ENCODE results near the gene PTCH1.
A peak's percentile ranks its signal among the peaks of the same experiment; 100 is the strongest.

The PTCH1 gene

GRCh38 chr9:95516221-95516733, 494 bp downstream of the PTCH1 start:
- H3K4me3 ChIP-seq: peak overlapping the region; percentile 95
- H3K36me3 ChIP-seq (ENCODE audit: insufficient read depth, low read length): no peaks in the 10 kb centered on the region
- no peak for TF ChIP-seq FOXP2 (optimal IDR thresholded peaks at IDR 0.05; ENCODE audit: control extremely low read depth, extremely low read length, insufficient read depth)
- no peak for TF ChIP-seq EZH2 (IDR thresholded peaks at IDR 0.05)
- no peaks in the 10 kb centered on the region for H3K9me3 ChIP-seq (ENCODE audit: low read depth, low read length)
- no peak for DNase-seq (ENCODE audit: low read depth, low spot score)
- peak overlapping the region; percentile 81 for H3K9ac ChIP-seq (ENCODE audit: insufficient read length)
- H3K27ac ChIP-seq: no peak overlapping the region

- no peak overlapping the region for H3K27ac ChIP-seq
- H3K9me3 ChIP-seq (ENCODE audit: low read depth, low read length): no peaks in the 10 kb centered on the region
- no peaks in the 10 kb centered on the region for H3K36me3 ChIP-seq (ENCODE audit: insufficient read depth, low read length)
- TF ChIP-seq POLR2AphosphoS5 (IDR thresholded peaks at IDR 0.05; ENCODE audit: borderline replicate concordance, low read depth, low read length) (0 out of 2 replicates have a peak, but pooled peaks have one; percentile 7), FOXP2 (optimal IDR thresholded peaks at IDR 0.05; ENCODE audit: control extremely low read depth, extremely low read length, insufficient read depth) (no peak), EZH2 (IDR thresholded peaks at IDR 0.05) (no peak)
- H3K4me3 ChIP-seq: peak overlapping the region; percentile 87
- H3K9ac ChIP-seq (ENCODE audit: insufficient read length): peak overlapping the region; percentile 58
- no peak for DNase-seq (ENCODE audit: low read depth, low spot score)
Observed at GRCh38 chr9:95515272-95516113, 1.3 kb downstream of the PTCH1 start.

GRCh38 chr9:95514342-95514741, 2.4 kb downstream of the PTCH1 start:
- Histone ChIP-seq H3K27ac (no peak overlapping the region), H3K9me3 (ENCODE audit: low read depth, low read length) (no peaks in the 10 kb centered on the region), H3K4me3 (no peak overlapping the region), H3K36me3 (ENCODE audit: insufficient read depth, low read length) (no peaks in the 10 kb centered on the region), H3K9ac (ENCODE audit: insufficient read length) (no peak overlapping the region)
- no peak for DNase-seq (ENCODE audit: low read depth, low spot score)
- TF ChIP-seq POLR2AphosphoS5 (IDR thresholded peaks at IDR 0.05; ENCODE audit: borderline replicate concordance, low read depth, low read length): no peak
- no peak for TF ChIP-seq EZH2 (IDR thresholded peaks at IDR 0.05)
- TF ChIP-seq FOXP2 (optimal IDR thresholded peaks at IDR 0.05; ENCODE audit: control extremely low read depth, extremely low read length, insufficient read depth): no peak

- no peak overlapping the region for H3K4me3 ChIP-seq
Observed at GRCh38 chr9:95513711-95514110, 3.1 kb downstream of the PTCH1 start.

GRCh38 chr9:95512709-95513095, 4.1 kb downstream of the PTCH1 start:
- Histone ChIP-seq H3K9ac (ENCODE audit: insufficient read length) (peak overlapping the region; percentile 92), H3K36me3 (ENCODE audit: insufficient read depth, low read length) (no peaks in the 10 kb centered on the region), H3K4me3 (peak overlapping the region; percentile 98), H3K9me3 (ENCODE audit: low read depth, low read length) (no peaks in the 10 kb centered on the region), H3K27ac (peak overlapping the region; percentile 10; the same call in 1 of the 2 replicates)
- DNase-seq (ENCODE audit: low read depth, low spot score): no peak
- no peak for TF ChIP-seq EZH2 (IDR thresholded peaks at IDR 0.05)
- no peak for TF ChIP-seq POLR2AphosphoS5 (IDR thresholded peaks at IDR 0.05; ENCODE audit: borderline replicate concordance, low read depth, low read length)
- no peak for TF ChIP-seq FOXP2 (optimal IDR thresholded peaks at IDR 0.05; ENCODE audit: control extremely low read depth, extremely low read length, insufficient read depth)

More at GRCh38 chr9:95513711-95514110, 3.1 kb downstream of the PTCH1 start:
- H3K9me3 ChIP-seq (ENCODE audit: low read depth, low read length): no peaks in the 10 kb centered on the region
- H3K9ac ChIP-seq (ENCODE audit: insufficient read length): no peak overlapping the region
- DNase-seq (ENCODE audit: low read depth, low spot score): no peak
- H3K36me3 ChIP-seq (ENCODE audit: insufficient read depth, low read length): no peaks in the 10 kb centered on the region
- no peak overlapping the region for H3K27ac ChIP-seq
- no peak for TF ChIP-seq EZH2 (IDR thresholded peaks at IDR 0.05)
- no peak for TF ChIP-seq FOXP2 (optimal IDR thresholded peaks at IDR 0.05; ENCODE audit: control extremely low read depth, extremely low read length, insufficient read depth)
- TF ChIP-seq POLR2AphosphoS5 (IDR thresholded peaks at IDR 0.05; ENCODE audit: borderline replicate concordance, low read depth, low read length): no peak

- Histone ChIP-seq H3K27ac (peak overlapping the region; percentile 95), H3K4me3 (peak overlapping the region; percentile 98), H3K9ac (ENCODE audit: insufficient read length) (peak overlapping the region; percentile 92), H3K36me3 (ENCODE audit: insufficient read depth, low read length) (no peaks in the 10 kb centered on the region), H3K9me3 (ENCODE audit: low read depth, low read length) (no peaks in the 10 kb centered on the region)
- TF ChIP-seq FOXP2 (optimal IDR thresholded peaks at IDR 0.05; ENCODE audit: control extremely low read depth, extremely low read length, insufficient read depth) (no peak), POLR2AphosphoS5 (IDR thresholded peaks at IDR 0.05; ENCODE audit: borderline replicate concordance, low read depth, low read length) (no peak; the same call in 1 of the 2 replicates), EZH2 (IDR thresholded peaks at IDR 0.05) (no peak)
- no peak for DNase-seq (ENCODE audit: low read depth, low spot score)
Observed at GRCh38 chr9:95511952-95512708, 4.6 kb downstream of the PTCH1 start.

GRCh38 chr9:95511616-95511931, 5.2 kb downstream of the PTCH1 start:
- peak overlapping the region; percentile 95 for H3K27ac ChIP-seq

More at GRCh38 chr9:95511616-95511931, 5.2 kb downstream of the PTCH1 start:
- peak overlapping the region; percentile 98 for H3K4me3 ChIP-seq
- no peaks in the 10 kb centered on the region for H3K36me3 ChIP-seq (ENCODE audit: insufficient read depth, low read length)
- TF ChIP-seq POLR2AphosphoS5 (IDR thresholded peaks at IDR 0.05; ENCODE audit: borderline replicate concordance, low read depth, low read length) (no peak; the same call in 1 of the 2 replicates), EZH2 (IDR thresholded peaks at IDR 0.05) (no peak), FOXP2 (optimal IDR thresholded peaks at IDR 0.05; ENCODE audit: control extremely low read depth, extremely low read length, insufficient read depth) (no peak)
- H3K9me3 ChIP-seq (ENCODE audit: low read depth, low read length): no peaks in the 10 kb centered on the region
- DNase-seq (ENCODE audit: low read depth, low spot score): no peak
- H3K9ac ChIP-seq (ENCODE audit: insufficient read length): peak overlapping the region; percentile 92
